Measurements from ENCODE around the gene BRWD1.

DNA sequence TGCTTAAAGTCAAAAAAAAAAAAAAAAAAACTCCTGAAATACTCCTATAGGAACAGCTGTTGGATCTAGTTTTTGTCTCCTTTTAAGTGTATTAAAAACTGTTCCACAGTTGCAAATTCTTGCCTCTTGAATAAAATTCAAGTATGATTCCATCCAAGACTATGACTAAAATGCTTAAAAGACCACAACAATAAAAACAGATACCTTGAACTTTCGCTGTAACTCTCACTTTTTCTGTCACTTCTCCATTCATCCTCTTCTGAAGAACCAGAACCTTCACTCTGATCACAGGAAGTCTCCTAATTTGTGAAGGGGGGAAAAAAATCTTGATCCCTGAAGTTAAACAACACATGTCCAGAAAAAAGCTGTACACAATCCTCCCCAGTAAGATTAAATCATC, 75.2 kb downstream of the BRWD1 start:
- TF ChIP-seq RFX5 (IDR thresholded peaks at IDR 0.05; ENCODE audit: borderline replicate concordance, low read depth, low read length) (no peak), TAF1 (IDR thresholded peaks at IDR 0.05; ENCODE audit: low read depth, low read length) (no peak), KDM1A (IDR thresholded peaks at IDR 0.05; ENCODE audit: borderline replicate concordance, low read length) (no peak), BACH1 (IDR thresholded peaks at IDR 0.05; ENCODE audit: low read length) (no peak), ASH2L (IDR thresholded peaks at IDR 0.05; ENCODE audit: low read length) (no peak), HDAC2 (IDR thresholded peaks at IDR 0.05; ENCODE audit: borderline replicate concordance in 1 of 2, low read depth in 2 of 2, low read length in 2 of 2) (no peak)
- TF ChIP-seq, protein P1, sequence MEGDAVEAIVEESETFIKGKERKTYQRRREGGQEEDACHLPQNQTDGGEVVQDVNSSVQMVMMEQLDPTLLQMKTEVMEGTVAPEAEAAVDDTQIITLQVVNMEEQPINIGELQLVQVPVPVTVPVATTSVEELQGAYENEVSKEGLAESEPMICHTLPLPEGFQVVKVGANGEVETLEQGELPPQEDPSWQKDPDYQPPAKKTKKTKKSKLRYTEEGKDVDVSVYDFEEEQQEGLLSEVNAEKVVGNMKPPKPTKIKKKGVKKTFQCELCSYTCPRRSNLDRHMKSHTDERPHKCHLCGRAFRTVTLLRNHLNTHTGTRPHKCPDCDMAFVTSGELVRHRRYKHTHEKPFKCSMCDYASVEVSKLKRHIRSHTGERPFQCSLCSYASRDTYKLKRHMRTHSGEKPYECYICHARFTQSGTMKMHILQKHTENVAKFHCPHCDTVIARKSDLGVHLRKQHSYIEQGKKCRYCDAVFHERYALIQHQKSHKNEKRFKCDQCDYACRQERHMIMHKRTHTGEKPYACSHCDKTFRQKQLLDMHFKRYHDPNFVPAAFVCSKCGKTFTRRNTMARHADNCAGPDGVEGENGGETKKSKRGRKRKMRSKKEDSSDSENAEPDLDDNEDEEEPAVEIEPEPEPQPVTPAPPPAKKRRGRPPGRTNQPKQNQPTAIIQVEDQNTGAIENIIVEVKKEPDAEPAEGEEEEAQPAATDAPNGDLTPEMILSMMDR (IDR thresholded peaks at IDR 0.05; ENCODE audit: control extremely low read depth in 1 of 3, insufficient read depth in 1 of 3, low read depth in 1 of 3, low read length in 3 of 3) = no peak
- TF ChIP-seq, protein P2, sequence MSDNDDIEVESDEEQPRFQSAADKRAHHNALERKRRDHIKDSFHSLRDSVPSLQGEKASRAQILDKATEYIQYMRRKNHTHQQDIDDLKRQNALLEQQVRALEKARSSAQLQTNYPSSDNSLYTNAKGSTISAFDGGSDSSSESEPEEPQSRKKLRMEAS (IDR thresholded peaks at IDR 0.05) = no peak
- TF ChIP-seq, protein P3, sequence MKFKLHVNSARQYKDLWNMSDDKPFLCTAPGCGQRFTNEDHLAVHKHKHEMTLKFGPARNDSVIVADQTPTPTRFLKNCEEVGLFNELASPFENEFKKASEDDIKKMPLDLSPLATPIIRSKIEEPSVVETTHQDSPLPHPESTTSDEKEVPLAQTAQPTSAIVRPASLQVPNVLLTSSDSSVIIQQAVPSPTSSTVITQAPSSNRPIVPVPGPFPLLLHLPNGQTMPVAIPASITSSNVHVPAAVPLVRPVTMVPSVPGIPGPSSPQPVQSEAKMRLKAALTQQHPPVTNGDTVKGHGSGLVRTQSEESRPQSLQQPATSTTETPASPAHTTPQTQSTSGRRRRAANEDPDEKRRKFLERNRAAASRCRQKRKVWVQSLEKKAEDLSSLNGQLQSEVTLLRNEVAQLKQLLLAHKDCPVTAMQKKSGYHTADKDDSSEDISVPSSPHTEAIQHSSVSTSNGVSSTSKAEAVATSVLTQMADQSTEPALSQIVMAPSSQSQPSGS (IDR thresholded peaks at IDR 0.05; ENCODE audit: low read length) = no peak
- TF ChIP-seq, protein P4, sequence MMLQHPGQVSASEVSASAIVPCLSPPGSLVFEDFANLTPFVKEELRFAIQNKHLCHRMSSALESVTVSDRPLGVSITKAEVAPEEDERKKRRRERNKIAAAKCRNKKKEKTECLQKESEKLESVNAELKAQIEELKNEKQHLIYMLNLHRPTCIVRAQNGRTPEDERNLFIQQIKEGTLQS (IDR thresholded peaks at IDR 0.05; ENCODE audit: insufficient read depth, low read depth, low read length) = no peak

Measured in H1 (cell line).